Measurements from ENCODE around the gene PARD3. TPM values are rescaled to one million over a fixed set of nuclear protein-coding genes. Genes with fewer than 3 reads are reported as not detected.

Gene PARD3
- polyA plus RNA-seq, 3 donors from 2014 or later, result 0.72 TPM; not detected in 2

- Mint-ChIP-seq H3K27ac (no peak overlapping the region), H3K36me3 (no peaks in the 10 kb centered on the region), H3K4me1 (no peaks in the 10 kb centered on the region), H3K4me3 (no peak overlapping the region), H3K27me3 (ENCODE audit: low read depth in 3 of 3) (peaks cover 0 to 7% (median 5%) of the 10 kb centered on the region in 3 donors), H3K9me3 (no peaks in the 10 kb centered on the region)
- DNase-seq, result no peak
Observed at GRCh38 chr10:34152434-34152833, 662.7 kb downstream of the PARD3 start.

GRCh38 chr10:34151931-34152330 lies 663.2 kb downstream of the PARD3 start:
- no peak for DNase-seq
- Mint-ChIP-seq H3K27ac (no peak overlapping the region), H3K27me3 (ENCODE audit: low read depth in 3 of 3) (peaks cover 0 to 7% (median 5%) of the 10 kb centered on the region in 3 donors), H3K9me3 (no peaks in the 10 kb centered on the region), H3K4me3 (no peak overlapping the region), H3K36me3 (no peaks in the 10 kb centered on the region), H3K4me1 (no peaks in the 10 kb centered on the region)

GRCh38 chr10:34151481-34151880 lies 663.6 kb downstream of the PARD3 start:
- H3K4me3 Mint-ChIP-seq, result no peak overlapping the region
- H3K9me3 Mint-ChIP-seq, result no peaks in the 10 kb centered on the region

GRCh38 chr10:34150103-34150502 lies 665.0 kb downstream of the PARD3 start:
- Mint-ChIP-seq H3K4me3 (no peak overlapping the region), H3K4me1 (no peaks in the 10 kb centered on the region), H3K9me3 (no peaks in the 10 kb centered on the region), H3K36me3 (no peaks in the 10 kb centered on the region), H3K27ac (no peak overlapping the region), H3K27me3 (ENCODE audit: low read depth in 3 of 3) (peaks cover 3 to 10% (median 5%) of the 10 kb centered on the region in 3 donors)
- no peak for DNase-seq

More at GRCh38 chr10:34151481-34151880, 663.6 kb downstream of the PARD3 start:
- Mint-ChIP-seq H3K36me3 (no peaks in the 10 kb centered on the region), H3K27me3 (ENCODE audit: low read depth in 3 of 3) (peaks cover 3 to 10% (median 5%) of the 10 kb centered on the region in 3 donors), H3K27ac (no peak overlapping the region), H3K4me1 (no peaks in the 10 kb centered on the region)
- no peak for DNase-seq

- DNase-seq, result no peak
- no peak overlapping the region for H3K4me3 Mint-ChIP-seq
- no peaks in the 10 kb centered on the region for H3K4me1 Mint-ChIP-seq
- H3K9me3 Mint-ChIP-seq, result no peaks in the 10 kb centered on the region
- H3K36me3 Mint-ChIP-seq, result no peaks in the 10 kb centered on the region
- peaks cover 0 to 7% (median 3%) of the 10 kb centered on the region in 3 donors for H3K27me3 Mint-ChIP-seq (ENCODE audit: low read depth in 3 of 3)
- H3K27ac Mint-ChIP-seq, result no peak overlapping the region
Observed at GRCh38 chr10:34148305-34148657, 666.8 kb downstream of the PARD3 start.

- no peaks in the 10 kb centered on the region for H3K9me3 Mint-ChIP-seq
- H3K27ac Mint-ChIP-seq, result no peak overlapping the region
- peaks cover 0 to 7% (median 3%) of the 10 kb centered on the region in 3 donors for H3K27me3 Mint-ChIP-seq (ENCODE audit: low read depth in 3 of 3)
- DNase-seq, result no peak
- no peaks in the 10 kb centered on the region for H3K4me1 Mint-ChIP-seq
- H3K4me3 Mint-ChIP-seq, result no peak overlapping the region
- no peaks in the 10 kb centered on the region for H3K36me3 Mint-ChIP-seq
Observed at GRCh38 chr10:34147641-34148304, 667.3 kb downstream of the PARD3 start.

- Mint-ChIP-seq H3K27me3 (ENCODE audit: low read depth in 3 of 3) (peaks cover 0 to 8% (median 5%) of the 10 kb centered on the region in 3 donors), H3K27ac (no peak overlapping the region), H3K4me1 (no peaks in the 10 kb centered on the region), H3K4me3 (no peak overlapping the region), H3K9me3 (no peaks in the 10 kb centered on the region), H3K36me3 (no peaks in the 10 kb centered on the region)
- DNase-seq, result no peak
Observed at GRCh38 chr10:34145715-34146114, 669.4 kb downstream of the PARD3 start.

GRCh38 chr10:34143466-34143865 lies 671.6 kb downstream of the PARD3 start:
- H3K4me3 Mint-ChIP-seq, result no peak overlapping the region
- no peaks in the 10 kb centered on the region for H3K4me1 Mint-ChIP-seq

GRCh38 chr10:34141032-34141680 lies 673.9 kb downstream of the PARD3 start:
- Mint-ChIP-seq H3K36me3 (no peaks in the 10 kb centered on the region), H3K27me3 (ENCODE audit: low read depth in 3 of 3) (peaks cover 2 to 13% (median 8%) of the 10 kb centered on the region in 3 donors), H3K27ac (no peak overlapping the region), H3K4me3 (no peak overlapping the region), H3K4me1 (no peaks in the 10 kb centered on the region), H3K9me3 (no peaks in the 10 kb centered on the region)
- no peak for DNase-seq

More at GRCh38 chr10:34143466-34143865, 671.6 kb downstream of the PARD3 start:
- H3K9me3 Mint-ChIP-seq, result no peaks in the 10 kb centered on the region
- DNase-seq, result no peak
- no peaks in the 10 kb centered on the region for H3K36me3 Mint-ChIP-seq
- H3K27me3 Mint-ChIP-seq (ENCODE audit: low read depth in 3 of 3), result peaks cover 0 to 12% (median 5%) of the 10 kb centered on the region in 3 donors
- H3K27ac Mint-ChIP-seq, result no peak overlapping the region

GRCh38 chr10:34139559-34139958 lies 675.5 kb downstream of the PARD3 start:
- DNase-seq, result no peak
- Mint-ChIP-seq H3K27me3 (ENCODE audit: low read depth in 3 of 3) (peaks cover 2 to 13% (median 8%) of the 10 kb centered on the region in 3 donors), H3K4me1 (no peaks in the 10 kb centered on the region), H3K27ac (no peak overlapping the region), H3K36me3 (no peaks in the 10 kb centered on the region), H3K4me3 (no peak overlapping the region), H3K9me3 (no peaks in the 10 kb centered on the region)

GRCh38 chr10:34137955-34138354 lies 677.1 kb downstream of the PARD3 start:
- no peak overlapping the region for H3K4me3 Mint-ChIP-seq

GRCh38 chr10:34137201-34137600 lies 677.9 kb downstream of the PARD3 start:
- H3K27ac Mint-ChIP-seq, result no peak overlapping the region
- H3K9me3 Mint-ChIP-seq, result no peaks in the 10 kb centered on the region
- H3K27me3 Mint-ChIP-seq (ENCODE audit: low read depth in 3 of 3), result peaks cover 2 to 16% (median 8%) of the 10 kb centered on the region in 3 donors
- no peak overlapping the region for H3K4me3 Mint-ChIP-seq
- no peaks in the 10 kb centered on the region for H3K4me1 Mint-ChIP-seq
- H3K36me3 Mint-ChIP-seq, result no peaks in the 10 kb centered on the region
- no peak for DNase-seq

More at GRCh38 chr10:34137955-34138354, 677.1 kb downstream of the PARD3 start:
- peaks cover 2 to 16% (median 8%) of the 10 kb centered on the region in 3 donors for H3K27me3 Mint-ChIP-seq (ENCODE audit: low read depth in 3 of 3)
- no peak overlapping the region for H3K27ac Mint-ChIP-seq
- DNase-seq, result no peak
- H3K4me1 Mint-ChIP-seq, result no peaks in the 10 kb centered on the region
- no peaks in the 10 kb centered on the region for H3K9me3 Mint-ChIP-seq
- H3K36me3 Mint-ChIP-seq, result no peaks in the 10 kb centered on the region

- Mint-ChIP-seq H3K27me3 (ENCODE audit: low read depth in 3 of 3) (peaks cover 2 to 10% (median 6%) of the 10 kb centered on the region in 3 donors), H3K36me3 (no peaks in the 10 kb centered on the region), H3K27ac (no peak overlapping the region), H3K4me1 (no peaks in the 10 kb centered on the region), H3K4me3 (no peak overlapping the region), H3K9me3 (no peaks in the 10 kb centered on the region)
- DNase-seq, result no peak
Observed at GRCh38 chr10:34135515-34135914, 679.6 kb downstream of the PARD3 start.

- H3K9me3 Mint-ChIP-seq, result no peaks in the 10 kb centered on the region
- H3K4me3 Mint-ChIP-seq, result no peak overlapping the region
- no peak overlapping the region for H3K27ac Mint-ChIP-seq
- no peaks in the 10 kb centered on the region for H3K36me3 Mint-ChIP-seq
- DNase-seq, result no peak
- H3K27me3 Mint-ChIP-seq (ENCODE audit: low read depth in 3 of 3), result peaks cover 2 to 8% (median 6%) of the 10 kb centered on the region in 3 donors
- no peaks in the 10 kb centered on the region for H3K4me1 Mint-ChIP-seq
Observed at GRCh38 chr10:34134602-34135001, 680.5 kb downstream of the PARD3 start.
